ENCODE data around the gene VAV2. TPM values are rescaled to one million over a fixed set of nuclear protein-coding genes. Genes with fewer than 3 reads are reported as not detected.

VAV2 gene
- total RNA-seq, 1 donor from 2014 or later, result 41.3 TPM

- no peak for DNase-seq
These were observed 156.7 kb downstream of the VAV2 start for GRCh38 chr9:133835262-133835901.

- no peak for DNase-seq
These were observed 157.8 kb downstream of the VAV2 start for GRCh38 chr9:133834080-133834976.

- DNase-seq, result no peak
These were observed 158.6 kb downstream of the VAV2 start for GRCh38 chr9:133833388-133834025.

- DNase-seq, result no peak
These were observed 159.2 kb downstream of the VAV2 start for GRCh38 chr9:133832877-133833276.

DNA sequence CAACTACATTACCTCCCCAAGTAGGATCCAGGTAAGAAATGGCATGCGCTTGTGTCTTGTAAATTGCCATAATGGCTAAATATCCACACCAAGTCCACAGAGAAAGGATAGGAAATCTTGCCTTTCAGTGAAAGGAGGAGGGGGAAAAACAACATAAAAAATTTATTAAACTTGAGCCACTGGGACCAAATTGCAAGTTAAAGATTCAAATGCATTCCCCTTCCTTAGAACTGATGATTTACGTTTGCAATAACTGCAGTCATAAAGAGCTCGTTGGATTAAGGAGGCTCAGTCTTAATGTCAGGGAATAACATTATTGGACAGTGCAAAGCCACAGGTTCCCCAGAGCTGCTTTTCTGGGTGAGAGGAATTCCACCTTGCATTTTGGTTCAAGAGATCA lies 161.4 kb downstream of the VAV2 start:
- no peak for DNase-seq

DNA sequence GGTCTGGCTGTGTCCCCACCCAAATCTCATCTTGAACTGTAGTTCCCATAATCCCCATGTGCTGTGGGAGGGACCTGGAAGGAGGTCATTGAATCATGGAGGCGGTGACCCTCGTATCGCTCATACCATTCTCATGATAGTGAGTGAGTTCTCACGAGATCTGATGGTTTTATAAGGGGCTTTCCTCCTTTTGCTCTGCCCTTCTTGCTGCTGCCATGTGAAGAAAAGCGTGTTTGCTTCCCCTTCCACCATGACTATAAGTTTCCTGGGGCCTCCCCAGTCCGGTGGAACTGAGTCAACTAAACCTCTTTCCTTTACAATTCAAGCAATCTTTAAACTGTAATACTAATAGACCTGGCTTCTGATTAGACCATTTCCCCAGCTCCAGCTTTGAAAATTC lies 161.8 kb downstream of the VAV2 start:
- DNase-seq, result no peak

DNA sequence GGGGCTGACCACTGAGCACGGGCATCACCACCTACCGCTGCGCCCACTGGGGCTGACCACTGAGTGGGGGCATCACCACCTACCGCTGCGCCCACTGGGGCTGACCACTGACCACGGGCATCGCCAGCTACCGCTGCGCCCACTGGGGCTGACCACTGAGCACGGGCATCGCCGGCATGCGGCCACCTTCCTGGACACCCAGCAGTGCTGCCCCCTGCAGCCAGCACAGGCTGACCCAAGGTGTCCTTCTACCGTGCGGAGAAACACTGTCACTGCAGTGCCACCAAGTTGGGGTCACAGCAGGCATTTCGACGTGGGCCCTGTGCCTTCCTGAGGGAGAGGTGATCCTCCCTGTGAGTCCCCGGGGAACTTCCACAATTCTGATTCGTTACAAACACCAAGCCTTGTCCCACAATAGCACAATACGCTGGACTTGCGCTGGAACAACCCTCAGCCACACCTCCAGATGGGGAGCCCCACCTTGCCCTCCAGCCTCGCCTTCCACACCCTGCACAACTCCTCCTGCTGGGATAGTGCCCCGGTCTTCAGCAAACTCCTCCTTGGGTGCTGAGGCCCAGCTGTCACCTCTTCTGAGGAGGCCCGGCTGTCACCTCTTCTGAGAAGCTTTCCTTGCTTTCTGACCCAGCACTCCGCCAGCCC lies 163.7 kb downstream of the VAV2 start:
- no peak for DNase-seq

DNA sequence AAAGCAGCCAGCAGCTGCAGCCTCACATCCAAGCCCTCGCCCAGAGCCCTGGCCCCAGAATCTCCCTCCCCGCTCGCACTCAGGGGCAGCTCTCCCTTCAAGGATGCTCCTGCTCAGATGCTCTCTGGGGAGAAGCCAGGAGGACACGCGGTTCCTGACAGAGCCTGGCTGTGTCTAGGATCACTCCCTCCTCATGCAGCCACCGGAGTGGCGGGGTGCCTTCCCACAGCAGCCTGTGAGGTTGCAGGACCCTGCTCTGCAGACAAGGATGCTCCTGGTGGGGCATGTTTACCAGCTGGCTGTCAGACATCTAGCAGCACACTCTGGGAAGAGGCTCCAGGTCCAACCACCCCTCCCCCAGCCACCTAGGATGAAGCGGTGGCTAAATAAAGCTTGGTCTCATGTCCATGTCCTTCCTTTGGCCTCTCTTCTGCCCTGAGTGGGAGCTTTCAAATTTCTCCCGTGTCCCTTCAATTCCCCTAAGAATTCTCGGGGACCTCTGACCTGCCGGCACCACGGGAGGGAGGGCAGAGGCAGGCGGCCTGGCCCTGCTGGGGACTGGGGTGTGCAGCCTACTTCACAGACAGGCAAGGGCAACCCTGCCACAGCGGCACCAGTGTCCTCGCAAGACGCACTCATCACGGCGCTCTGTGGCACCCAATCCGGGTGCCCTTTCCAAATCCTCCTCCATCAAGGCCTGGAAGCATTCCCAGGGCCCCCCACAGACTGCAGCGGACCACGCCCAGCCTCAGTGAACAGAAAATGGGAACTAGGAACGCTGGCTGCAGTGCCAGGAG lies 165.6 kb downstream of the VAV2 start:
- no peak for DNase-seq

- no peak for DNase-seq
These were observed 166.4 kb downstream of the VAV2 start for GRCh38 chr9:133825555-133826218.

DNA sequence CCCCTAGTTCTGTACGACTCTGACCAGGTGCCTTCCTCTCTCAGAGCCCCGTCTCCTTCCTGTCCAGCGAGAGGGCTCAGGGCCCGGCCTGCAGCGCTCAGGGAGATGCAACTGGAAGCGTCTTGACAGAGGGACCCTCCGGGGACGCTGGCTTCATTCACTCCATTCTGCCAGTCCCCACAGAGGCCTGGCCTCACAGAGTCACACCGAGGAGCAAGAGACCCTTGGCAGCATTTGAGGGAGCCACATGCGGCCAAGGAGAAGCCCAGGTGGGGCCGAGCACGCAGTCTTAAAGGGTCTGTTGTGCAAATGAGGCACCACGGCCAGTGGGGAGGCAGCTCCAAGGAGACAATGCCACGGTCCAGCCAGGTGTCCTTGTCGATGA lies 167.3 kb downstream of the VAV2 start:
- no peak for DNase-seq

DNA sequence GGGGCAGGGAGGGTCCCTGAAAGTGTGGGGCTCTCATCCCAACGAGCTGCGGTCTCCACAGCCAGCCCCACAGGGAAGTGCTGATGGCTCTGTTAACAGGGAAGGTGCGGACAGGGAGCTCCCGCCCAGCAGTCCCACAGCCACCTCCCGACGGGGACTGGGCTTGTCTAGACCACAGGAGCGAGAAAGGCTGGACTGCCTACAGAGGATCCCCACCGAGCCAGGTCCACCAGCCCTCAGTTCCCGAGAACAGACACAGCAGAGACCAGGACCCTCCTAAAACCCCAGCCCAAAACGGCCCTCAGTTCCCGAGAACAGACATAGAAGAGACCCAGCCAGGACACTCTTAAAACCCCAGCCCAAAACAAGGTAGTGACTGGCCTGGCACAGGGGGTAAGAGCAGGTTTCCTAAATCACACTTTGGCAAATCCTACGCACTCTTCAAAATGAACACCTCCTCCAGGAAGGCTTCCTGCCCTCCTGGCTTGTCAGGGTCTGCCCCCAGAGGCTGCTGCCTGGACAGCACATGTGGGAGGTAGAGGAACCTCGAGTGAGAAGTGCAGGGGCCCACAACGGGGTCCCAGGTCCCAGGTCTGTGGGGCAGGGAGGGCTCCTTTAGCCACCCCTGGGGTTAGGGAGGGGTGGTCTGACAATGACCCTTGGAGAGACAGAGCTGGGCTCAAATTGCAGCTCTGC lies 167.9 kb downstream of the VAV2 start:
- DNase-seq, result no peak

- no peak for DNase-seq
These were observed 168.7 kb downstream of the VAV2 start for GRCh38 chr9:133823189-133824105.

DNA sequence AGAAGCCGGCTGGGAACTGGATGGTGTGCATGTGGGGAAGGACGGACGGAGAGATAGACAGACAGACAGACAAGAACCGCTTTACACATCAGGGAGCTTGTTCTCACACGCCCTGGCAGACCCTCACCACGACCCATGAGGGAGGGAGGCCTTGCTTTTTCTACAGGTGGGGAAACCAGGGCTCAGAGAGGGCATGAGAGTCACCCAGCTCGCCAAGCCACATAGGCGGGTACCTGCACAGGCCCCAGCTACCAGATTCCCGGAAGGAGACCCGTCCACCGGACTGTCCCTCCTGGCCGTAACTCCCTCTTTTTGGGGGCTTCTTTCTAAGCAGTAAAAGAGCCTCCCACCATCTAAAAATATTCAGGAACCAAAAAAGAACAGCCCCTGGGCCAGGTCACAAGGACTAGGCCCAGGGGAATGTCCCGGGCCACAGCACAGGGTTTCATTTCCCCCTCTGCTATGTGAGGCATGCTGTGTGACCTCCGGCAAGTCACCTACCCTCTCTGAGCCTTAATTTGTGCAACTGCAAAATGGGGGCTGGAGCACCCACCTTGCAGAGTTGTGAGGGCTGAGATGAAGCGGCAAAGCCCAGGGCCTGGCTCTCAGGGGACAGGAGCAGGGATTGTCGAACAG lies 169.6 kb downstream of the VAV2 start:
- no peak for DNase-seq

GRCh38 chr9:133821601-133822429 lies 170.3 kb downstream of the VAV2 start:
- no peak for DNase-seq

DNA sequence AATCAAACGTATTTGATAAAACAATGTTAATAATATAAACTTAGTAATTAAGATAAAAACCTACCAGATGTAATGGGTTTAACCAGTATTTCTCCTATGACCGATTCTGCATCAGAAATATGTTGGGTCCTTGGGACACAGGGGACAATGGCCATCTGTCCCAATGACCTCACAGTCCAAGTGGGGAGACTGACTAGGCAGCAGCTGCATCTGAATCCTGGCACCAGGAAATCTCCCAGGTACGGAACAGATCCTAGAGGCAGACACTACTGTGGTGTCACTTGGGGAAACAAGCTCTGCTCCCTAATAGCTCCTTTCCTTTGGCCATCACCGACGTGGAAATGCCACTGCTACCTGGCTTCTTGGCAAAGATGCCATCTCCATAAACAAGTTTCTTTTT lies 172.2 kb downstream of the VAV2 start:
- DNase-seq, result no peak

GRCh38 chr9:133818444-133818843 lies 173.7 kb downstream of the VAV2 start:
- no peak for DNase-seq

- no peak for DNase-seq
These were observed 176.3 kb downstream of the VAV2 start for GRCh38 chr9:133815781-133816180.

GRCh38 chr9:133814586-133815208 lies 177.4 kb downstream of the VAV2 start:
- DNase-seq, result no peak
